ENCODE measurements around the gene BACH2.

Gene BACH2

GRCh38 chr6:90184334-90185298 is 112.0 kb downstream of the BACH2 start:
- Histone ChIP-seq H3K27me3 (ENCODE audit: low read length) (no peaks in the 10 kb centered on the region), H3K9me3 (ENCODE audit: insufficient read depth, low read length) (no peaks in the 10 kb centered on the region), H2AFZ (ENCODE audit: low read depth, low read length, severe bottlenecking) (no peak overlapping the region), H3K27ac (ENCODE audit: low read depth, low read length) (no peak overlapping the region), H3K79me2 (ENCODE audit: insufficient read depth, low read length) (peaks cover 23% of the 10 kb centered on the region; the same call in 1 of the 2 replicates), H3K9me2 (replicated peaks; ENCODE audit: insufficient read depth, low read length) (no peaks in the 10 kb centered on the region), H3K4me2 (ENCODE audit: low read depth, low read length, poor library complexity, severe bottlenecking) (no peak overlapping the region), H3K9ac (ENCODE audit: low read length) (no peak overlapping the region), H3K36me3 (ENCODE audit: low read length) (0 out of 2 replicates have a peak, but pooled peaks cover 3% of the 10 kb centered on the region), H4K20me1 (ENCODE audit: low read depth, low read length) (no peaks in the 10 kb centered on the region), H3K4me3 (ENCODE audit: insufficient read depth, low read length, poor library complexity, severe bottlenecking) (no peak overlapping the region), H3F3A (ENCODE audit: insufficient read depth) (peaks cover 17% of the 10 kb centered on the region; the same call in 1 of the 2 replicates)
- TF ChIP-seq CTCF (IDR thresholded peaks at IDR 0.05; ENCODE audit: insufficient read depth, low read length, poor library complexity, severe bottlenecking) (no peak), EZH2phosphoT487 (conservative IDR thresholded peaks at IDR 0.05; ENCODE audit: low read length) (no peak)

- H4K20me1 ChIP-seq (ENCODE audit: low read depth, low read length) = no peaks in the 10 kb centered on the region
- peaks cover 23% of the 10 kb centered on the region; the same call in 1 of the 2 replicates for H3F3A ChIP-seq (ENCODE audit: insufficient read depth)
- H3K27ac ChIP-seq (ENCODE audit: low read depth, low read length) = no peak overlapping the region
- H3K36me3 ChIP-seq (ENCODE audit: low read length) = 0 out of 2 replicates have a peak, but pooled peaks cover 3% of the 10 kb centered on the region
- no peak overlapping the region for H3K4me3 ChIP-seq (ENCODE audit: insufficient read depth, low read length, poor library complexity, severe bottlenecking)
- no peaks in the 10 kb centered on the region for H3K27me3 ChIP-seq (ENCODE audit: low read length)
- H3K9me3 ChIP-seq (ENCODE audit: insufficient read depth, low read length) = no peaks in the 10 kb centered on the region
- H2AFZ ChIP-seq (ENCODE audit: low read depth, low read length, severe bottlenecking) = no peak overlapping the region
- H3K4me2 ChIP-seq (ENCODE audit: low read depth, low read length, poor library complexity, severe bottlenecking) = no peak overlapping the region
- no peaks in the 10 kb centered on the region for H3K9me2 ChIP-seq (replicated peaks; ENCODE audit: insufficient read depth, low read length)
- peaks cover 17% of the 10 kb centered on the region; the same call in 1 of the 2 replicates for H3K79me2 ChIP-seq (ENCODE audit: insufficient read depth, low read length)
- TF ChIP-seq EZH2phosphoT487 (conservative IDR thresholded peaks at IDR 0.05; ENCODE audit: low read length) = no peak
- no peak for TF ChIP-seq CTCF (IDR thresholded peaks at IDR 0.05; ENCODE audit: insufficient read depth, low read length, poor library complexity, severe bottlenecking)
- no peak overlapping the region for H3K9ac ChIP-seq (ENCODE audit: low read length)
Measured at GRCh38 chr6:90183587-90184333, 112.9 kb downstream of the BACH2 start.

GRCh38 chr6:90180526-90180925 is 116.1 kb downstream of the BACH2 start:
- Histone ChIP-seq H3F3A (ENCODE audit: insufficient read depth) (peaks cover 8% of the 10 kb centered on the region; the same call in 1 of the 2 replicates), H3K4me2 (ENCODE audit: low read depth, low read length, poor library complexity, severe bottlenecking) (no peak overlapping the region), H3K36me3 (ENCODE audit: low read length) (0 out of 2 replicates have a peak, but pooled peaks cover 3% of the 10 kb centered on the region), H3K9ac (ENCODE audit: low read length) (no peak overlapping the region), H3K27ac (ENCODE audit: low read depth, low read length) (no peak overlapping the region), H3K9me3 (ENCODE audit: insufficient read depth, low read length) (no peaks in the 10 kb centered on the region), H3K4me3 (ENCODE audit: insufficient read depth, low read length, poor library complexity, severe bottlenecking) (no peak overlapping the region), H3K79me2 (ENCODE audit: insufficient read depth, low read length) (no peaks in the 10 kb centered on the region), H4K20me1 (ENCODE audit: low read depth, low read length) (no peaks in the 10 kb centered on the region), H3K27me3 (ENCODE audit: low read length) (no peaks in the 10 kb centered on the region), H3K9me2 (replicated peaks; ENCODE audit: insufficient read depth, low read length) (no peaks in the 10 kb centered on the region), H2AFZ (ENCODE audit: low read depth, low read length, severe bottlenecking) (no peak overlapping the region)
- no peak for TF ChIP-seq EZH2phosphoT487 (conservative IDR thresholded peaks at IDR 0.05; ENCODE audit: low read length)
- TF ChIP-seq CTCF (IDR thresholded peaks at IDR 0.05; ENCODE audit: insufficient read depth, low read length, poor library complexity, severe bottlenecking) = no peak
